Measurements from ENCODE around the gene FAM149B1. TPM values are rescaled to one million over a fixed set of nuclear protein-coding genes. Genes with fewer than 3 reads are reported as not detected.

The FAM149B1 gene
- 24.4 TPM for polyA plus RNA-seq (2013, experiment 1 of 2)
- polyA plus RNA-seq (2013, experiment 2 of 2): 24.2 TPM

GRCh38 chr10:73167783-73168464, at the start of gene FAM149B1, which contains the start of gene ECD:
TSS of gene FAM149B1 (plus strand) at chr10:73168119. CDS start at chr10:73168340, 221 bp downstream.
TSS of gene ECD (minus strand) at chr10:73168008. CDS start at chr10:73163937, 4,071 bp downstream.
- Histone ChIP-seq H2BK15ac (ENCODE audit: low read depth, poor library complexity, severe bottlenecking) (peak within 1 kb of the TSS; percentile 77), H2AK5ac (ENCODE audit: low read length, severe bottlenecking) (peak within 1 kb of the TSS; percentile 57), H3K4me3 (ENCODE audit: insufficient read depth in 1 of 2, low read depth in 1 of 2, low read length in 2 of 2) (peak within 1 kb of the TSS; percentile 83 to 99), H3K14ac (ENCODE audit: low read length in 2 of 2) (peak within 1 kb of the TSS in 1 of 2 experiments; percentile 77), H3K27me3 (ENCODE audit: control insufficient read depth in 1 of 2, insufficient read depth in 1 of 2, low read length in 2 of 2) (no peaks in the 10 kb centered on the region), H3K4ac (ENCODE audit: low read depth in 1 of 2, low read length in 2 of 2) (peak within 1 kb of the TSS; percentile 88), H3K23ac (ENCODE audit: low read length in 2 of 2) (no peak within 1 kb of the TSS), H2BK5ac (ENCODE audit: low read depth, low read length, poor library complexity, severe bottlenecking) (peak within 1 kb of the TSS; percentile 22), H3K36me3 (ENCODE audit: control insufficient read depth in 1 of 2, insufficient read depth in 2 of 2, low read depth in 1 of 2, low read length in 2 of 2) (peaks cover under 1 to 21% of the 10 kb centered on the region in 2 experiments), H2BK120ac (ENCODE audit: low read depth, low read length) (peak within 1 kb of the TSS; percentile 86), H3K79me1 (replicated peaks; ENCODE audit: low read length, poor library complexity, severe bottlenecking) (peaks cover 7% of the 10 kb centered on the region), H2BK12ac (ENCODE audit: low read length in 2 of 2) (no peak within 1 kb of the TSS), H3K9me3 (ENCODE audit: control insufficient read depth, low read length) (no peaks in the 10 kb centered on the region), H3K4me1 (ENCODE audit: control insufficient read depth, insufficient read depth, low read depth, low read length) (peaks cover 1% of the 10 kb centered on the region), H2AFZ (ENCODE audit: low read depth, low read length) (peak within 1 kb of the TSS; percentile 73), H4K91ac (ENCODE audit: low read length) (peak within 1 kb of the TSS; percentile 66), H3K4me2 (ENCODE audit: low read length, poor library complexity, severe bottlenecking) (peak within 1 kb of the TSS; percentile 66), H3K27ac (ENCODE audit: low read length, poor library complexity, severe bottlenecking) (peak within 1 kb of the TSS; percentile 95), H3K9ac (ENCODE audit: low read length) (peak within 1 kb of the TSS; percentile 100), H3K18ac (ENCODE audit: low read depth in 1 of 2, low read length in 2 of 2) (peak within 1 kb of the TSS; percentile 95 to 98), H4K8ac (ENCODE audit: low read length) (peak within 1 kb of the TSS; percentile 98)
- peak; percentile 97 for DNase-seq
- WGBS: under 1% methylated on average over 42 of the region's 49 CpGs

- no peak overlapping the region for H2BK15ac ChIP-seq (ENCODE audit: low read depth, poor library complexity, severe bottlenecking)
- no peak overlapping the region for H3K9ac ChIP-seq (ENCODE audit: low read length)
- H3K4me3 ChIP-seq (ENCODE audit: insufficient read depth in 1 of 2, low read depth in 1 of 2, low read length in 2 of 2): no peak overlapping the region
- H3K79me1 ChIP-seq (replicated peaks; ENCODE audit: low read length, poor library complexity, severe bottlenecking): peaks cover 9% of the 10 kb centered on the region
- no peak overlapping the region for H2BK5ac ChIP-seq (ENCODE audit: low read depth, low read length, poor library complexity, severe bottlenecking)
- H4K8ac ChIP-seq (ENCODE audit: low read length): no peak overlapping the region
- H3K9me3 ChIP-seq (ENCODE audit: control insufficient read depth, low read length): no peaks in the 10 kb centered on the region
- H2BK120ac ChIP-seq (ENCODE audit: low read depth, low read length): no peak overlapping the region
- H3K23ac ChIP-seq (ENCODE audit: low read length in 2 of 2): no peak overlapping the region
- no peak overlapping the region for H3K4ac ChIP-seq (ENCODE audit: low read depth in 1 of 2, low read length in 2 of 2)
- H3K4me1 ChIP-seq (ENCODE audit: control insufficient read depth, insufficient read depth, low read depth, low read length): peaks cover 4% of the 10 kb centered on the region
- no peak overlapping the region for H3K18ac ChIP-seq (ENCODE audit: low read depth in 1 of 2, low read length in 2 of 2)
- no peak overlapping the region for H2BK12ac ChIP-seq (ENCODE audit: low read length in 2 of 2)
- no peak overlapping the region for H3K27ac ChIP-seq (ENCODE audit: low read length, poor library complexity, severe bottlenecking)
- no peak overlapping the region for H3K14ac ChIP-seq (ENCODE audit: low read length in 2 of 2)
- no peaks in the 10 kb centered on the region for H3K27me3 ChIP-seq (ENCODE audit: control insufficient read depth in 1 of 2, insufficient read depth in 1 of 2, low read length in 2 of 2)
- H4K91ac ChIP-seq (ENCODE audit: low read length): no peak overlapping the region
- H3K36me3 ChIP-seq (ENCODE audit: control insufficient read depth in 1 of 2, insufficient read depth in 2 of 2, low read depth in 1 of 2, low read length in 2 of 2): peaks cover 5 to 31% of the 10 kb centered on the region in 2 experiments
- no peak overlapping the region for H3K4me2 ChIP-seq (ENCODE audit: low read length, poor library complexity, severe bottlenecking)
- H2AFZ ChIP-seq (ENCODE audit: low read depth, low read length): no peak overlapping the region
- no peak for DNase-seq
- no peak overlapping the region for H2AK5ac ChIP-seq (ENCODE audit: low read length, severe bottlenecking)
- no CpG with 5 or more reads among the region's 1 CpG for WGBS
Measured at GRCh38 chr10:73119457-73119856, 48.5 kb upstream of the FAM149B1 start.

- Histone ChIP-seq H3K27me3 (ENCODE audit: control insufficient read depth in 1 of 2, insufficient read depth in 1 of 2, low read length in 2 of 2) (no peaks in the 10 kb centered on the region), H2BK12ac (ENCODE audit: low read length in 2 of 2) (no peak overlapping the region), H3K4ac (ENCODE audit: low read depth in 1 of 2, low read length in 2 of 2) (no peak overlapping the region), H3K9ac (ENCODE audit: low read length) (no peak overlapping the region), H3K9me3 (ENCODE audit: control insufficient read depth, low read length) (no peaks in the 10 kb centered on the region), H2BK120ac (ENCODE audit: low read depth, low read length) (no peak overlapping the region), H3K18ac (ENCODE audit: low read depth in 1 of 2, low read length in 2 of 2) (no peak overlapping the region), H3K79me1 (replicated peaks; ENCODE audit: low read length, poor library complexity, severe bottlenecking) (peaks cover 9% of the 10 kb centered on the region), H3K27ac (ENCODE audit: low read length, poor library complexity, severe bottlenecking) (no peak overlapping the region), H4K91ac (ENCODE audit: low read length) (no peak overlapping the region), H2BK5ac (ENCODE audit: low read depth, low read length, poor library complexity, severe bottlenecking) (no peak overlapping the region), H2AFZ (ENCODE audit: low read depth, low read length) (no peak overlapping the region), H3K14ac (ENCODE audit: low read length in 2 of 2) (no peak overlapping the region), H3K23ac (ENCODE audit: low read length in 2 of 2) (no peak overlapping the region), H2BK15ac (ENCODE audit: low read depth, poor library complexity, severe bottlenecking) (no peak overlapping the region), H3K4me1 (ENCODE audit: control insufficient read depth, insufficient read depth, low read depth, low read length) (peaks cover 4% of the 10 kb centered on the region), H2AK5ac (ENCODE audit: low read length, severe bottlenecking) (no peak overlapping the region), H3K4me3 (ENCODE audit: insufficient read depth in 1 of 2, low read depth in 1 of 2, low read length in 2 of 2) (no peak overlapping the region), H3K36me3 (ENCODE audit: control insufficient read depth in 1 of 2, insufficient read depth in 2 of 2, low read depth in 1 of 2, low read length in 2 of 2) (peaks cover 6 to 36% of the 10 kb centered on the region in 2 experiments), H4K8ac (ENCODE audit: low read length) (no peak overlapping the region), H3K4me2 (ENCODE audit: low read length, poor library complexity, severe bottlenecking) (no peak overlapping the region)
- WGBS: 100% methylated on average over 4 of the region's 4 CpGs
- DNase-seq: no peak
Measured at GRCh38 chr10:73119952-73120351, 48.0 kb upstream of the FAM149B1 start.

DNA sequence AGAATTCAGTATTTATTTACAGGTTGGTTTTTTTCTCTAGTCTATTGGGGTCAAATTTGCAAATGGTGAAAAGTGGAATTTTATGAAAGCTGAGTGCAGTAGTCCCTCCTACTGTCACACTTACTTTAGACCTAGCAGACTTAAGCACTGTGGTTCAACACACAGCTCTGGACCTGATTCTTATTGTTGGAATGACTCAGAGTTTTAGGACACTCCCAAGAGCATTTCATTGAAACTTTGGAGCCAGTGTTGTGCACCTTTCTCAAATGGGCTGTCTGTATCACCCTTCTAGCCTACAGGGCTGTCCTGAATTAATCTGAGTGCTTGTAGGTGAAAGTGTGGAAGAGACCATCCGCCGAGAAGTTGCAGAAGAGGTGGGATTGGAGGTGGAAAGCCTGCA, 41.6 kb upstream of the FAM149B1 start:
- WGBS: 100% methylated on average over 2 of the region's 2 CpGs
- Histone ChIP-seq H3K9ac (ENCODE audit: low read length) (no peak overlapping the region), H2BK5ac (ENCODE audit: low read depth, low read length, poor library complexity, severe bottlenecking) (no peak overlapping the region), H3K4me1 (ENCODE audit: control insufficient read depth, insufficient read depth, low read depth, low read length) (peaks cover 1% of the 10 kb centered on the region), H2BK12ac (ENCODE audit: low read length in 2 of 2) (no peak overlapping the region), H2BK120ac (ENCODE audit: low read depth, low read length) (no peak overlapping the region), H3K9me3 (ENCODE audit: control insufficient read depth, low read length) (no peaks in the 10 kb centered on the region), H4K91ac (ENCODE audit: low read length) (no peak overlapping the region), H4K8ac (ENCODE audit: low read length) (no peak overlapping the region), H3K23ac (ENCODE audit: low read length in 2 of 2) (no peak overlapping the region), H3K4me2 (ENCODE audit: low read length, poor library complexity, severe bottlenecking) (no peak overlapping the region), H3K18ac (ENCODE audit: low read depth in 1 of 2, low read length in 2 of 2) (no peak overlapping the region), H3K79me1 (replicated peaks; ENCODE audit: low read length, poor library complexity, severe bottlenecking) (peaks cover 15% of the 10 kb centered on the region), H3K27me3 (ENCODE audit: control insufficient read depth in 1 of 2, insufficient read depth in 1 of 2, low read length in 2 of 2) (no peaks in the 10 kb centered on the region), H3K27ac (ENCODE audit: low read length, poor library complexity, severe bottlenecking) (no peak overlapping the region), H3K14ac (ENCODE audit: low read length in 2 of 2) (no peak overlapping the region), H3K4ac (ENCODE audit: low read depth in 1 of 2, low read length in 2 of 2) (no peak overlapping the region), H2AK5ac (ENCODE audit: low read length, severe bottlenecking) (no peak overlapping the region), H2BK15ac (ENCODE audit: low read depth, poor library complexity, severe bottlenecking) (no peak overlapping the region), H2AFZ (ENCODE audit: low read depth, low read length) (no peak overlapping the region), H3K4me3 (ENCODE audit: insufficient read depth in 1 of 2, low read depth in 1 of 2, low read length in 2 of 2) (no peak overlapping the region), H3K36me3 (ENCODE audit: control insufficient read depth in 1 of 2, insufficient read depth in 2 of 2, low read depth in 1 of 2, low read length in 2 of 2) (peaks cover 27 to 75% of the 10 kb centered on the region in 2 experiments)
- no peak for DNase-seq

Data from mesenchymal stem cell (in vitro differentiated cells and primary cell).